ENCODE data around the gene P3H2.

The P3H2 gene

DNA sequence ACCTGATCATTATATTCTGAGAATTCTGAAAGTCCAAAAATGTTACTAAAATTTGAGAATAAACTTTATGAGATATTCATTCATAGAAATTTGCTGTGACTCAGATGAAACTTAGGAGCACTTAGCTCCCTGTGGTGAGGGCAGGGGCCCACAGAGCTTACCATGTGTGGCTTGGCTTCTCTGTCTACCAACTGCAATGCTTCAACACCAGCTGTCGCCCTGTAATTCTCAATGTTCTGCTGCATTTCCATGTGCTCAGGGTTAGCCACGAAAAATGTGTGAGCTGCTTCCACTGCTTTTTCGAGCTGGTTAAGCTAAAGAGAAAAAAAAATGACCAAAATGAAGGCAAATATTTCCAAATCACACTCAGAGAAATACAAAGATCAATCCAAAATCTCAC, 125.6 kb downstream of the P3H2 start:
- TF ChIP-seq JUND (IDR thresholded peaks at IDR 0.05; ENCODE audit: low read depth) = no peak
- in situ Hi-C loops (cut with HindIII; ENCODE audit: low pct_unique_long_range_greater_than_20kb, low sequenced_read_pairs) = no loop called here
- no peak for DNase-seq (ENCODE audit: low read depth in 1 of 2, low spot score in 1 of 2)

GRCh38 chr3:189990826-189991225, 129.9 kb downstream of the P3H2 start:
- no peak for DNase-seq (ENCODE audit: low read depth in 1 of 2, low spot score in 1 of 2)
- TF ChIP-seq JUND (IDR thresholded peaks at IDR 0.05; ENCODE audit: low read depth) = no peak
- in situ Hi-C loops (cut with HindIII; ENCODE audit: low pct_unique_long_range_greater_than_20kb, low sequenced_read_pairs) = no loop called here

- in situ Hi-C loops (cut with HindIII; ENCODE audit: low pct_unique_long_range_greater_than_20kb, low sequenced_read_pairs) = no loop called here
- no peak for TF ChIP-seq JUND (IDR thresholded peaks at IDR 0.05; ENCODE audit: low read depth)
Measured at GRCh38 chr3:189988854-189989253, 131.8 kb downstream of the P3H2 start.

DNA sequence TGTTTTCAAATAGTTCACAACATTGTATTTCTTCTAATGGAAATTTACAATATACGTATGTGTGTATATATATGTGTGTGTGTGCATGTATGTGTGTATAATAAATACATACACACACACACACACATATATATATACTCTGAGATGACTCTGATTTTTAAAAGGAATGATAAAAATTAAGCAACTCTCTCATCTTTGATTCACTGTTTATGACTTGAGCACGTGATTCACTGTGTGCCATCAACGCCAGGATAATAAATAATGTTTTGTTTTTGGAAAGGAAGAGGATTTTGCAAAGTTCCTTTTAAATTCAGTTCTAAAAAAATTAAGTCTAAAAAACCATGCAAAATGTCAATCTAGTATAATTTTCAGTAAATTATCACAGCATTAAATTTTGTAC, 132.4 kb downstream of the P3H2 start:
- in situ Hi-C loops (cut with HindIII; ENCODE audit: low pct_unique_long_range_greater_than_20kb, low sequenced_read_pairs) = no loop called here
- TF ChIP-seq JUND (IDR thresholded peaks at IDR 0.05; ENCODE audit: low read depth) = no peak
- no peak for DNase-seq (ENCODE audit: low read depth in 1 of 2, low spot score in 1 of 2)

More at GRCh38 chr3:189988854-189989253, 131.8 kb downstream of the P3H2 start:
- peak in 1 of 2 experiments; percentile 68 for DNase-seq (ENCODE audit: low read depth in 1 of 2, low spot score in 1 of 2)

DNA sequence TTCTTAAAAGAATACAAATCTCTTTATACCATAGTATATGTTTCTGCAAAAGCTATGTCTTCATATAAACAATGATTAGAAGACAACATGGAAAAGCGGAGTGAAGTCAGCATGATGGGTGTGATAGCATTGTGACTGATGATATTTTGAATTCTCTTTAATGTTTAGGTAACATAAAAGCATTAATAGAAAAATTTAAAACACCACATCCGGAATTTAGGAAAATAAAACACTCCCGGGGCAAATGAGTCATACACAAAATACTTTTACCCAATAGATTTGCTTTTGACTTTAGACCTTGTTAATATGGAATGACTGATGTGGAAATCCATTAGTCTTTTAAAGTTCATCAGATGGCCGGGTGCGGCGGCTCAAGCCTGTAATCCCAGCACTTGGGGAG, 134.7 kb downstream of the P3H2 start:
- no peak for TF ChIP-seq JUND (IDR thresholded peaks at IDR 0.05; ENCODE audit: low read depth)
- DNase-seq (ENCODE audit: low read depth in 1 of 2, low spot score in 1 of 2) = no peak
- in situ Hi-C loops (cut with HindIII; ENCODE audit: low pct_unique_long_range_greater_than_20kb, low sequenced_read_pairs) = no loop called here

GRCh38 chr3:189983612-189984011, 137.1 kb downstream of the P3H2 start:
- in situ Hi-C loops (cut with HindIII; ENCODE audit: low pct_unique_long_range_greater_than_20kb, low sequenced_read_pairs) = no loop called here
- DNase-seq (ENCODE audit: low read depth in 1 of 2, low spot score in 1 of 2) = no peak
- no peak for TF ChIP-seq JUND (IDR thresholded peaks at IDR 0.05; ENCODE audit: low read depth)

GRCh38 chr3:189982321-189982945, 138.3 kb downstream of the P3H2 start:
- in situ Hi-C loops (cut with HindIII; ENCODE audit: low pct_unique_long_range_greater_than_20kb, low sequenced_read_pairs) = no loop called here

DNA sequence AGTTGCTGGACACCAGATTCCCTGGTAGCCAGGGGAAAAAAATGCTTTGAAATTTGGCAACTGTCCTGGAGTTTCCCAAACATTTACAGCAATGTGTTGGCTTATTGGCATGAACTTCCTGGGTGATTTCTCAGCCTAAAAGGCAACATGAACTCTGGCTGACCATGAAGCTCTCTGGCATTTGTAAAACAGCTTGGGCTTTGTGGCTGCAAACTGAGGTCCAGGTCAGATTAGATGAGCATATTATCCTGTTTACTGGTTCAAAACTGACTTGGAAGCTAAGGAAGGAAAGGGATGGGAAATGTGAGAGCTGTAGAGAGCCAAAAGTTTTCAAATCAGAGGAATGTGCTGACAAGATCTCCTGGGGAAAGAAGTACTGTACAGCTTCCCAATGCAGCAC, 139.0 kb downstream of the P3H2 start:
- no peak for TF ChIP-seq JUND (IDR thresholded peaks at IDR 0.05; ENCODE audit: low read depth)

More at GRCh38 chr3:189982321-189982945, 138.3 kb downstream of the P3H2 start:
- no peak for TF ChIP-seq JUND (IDR thresholded peaks at IDR 0.05; ENCODE audit: low read depth)
- no peak for DNase-seq (ENCODE audit: low read depth in 1 of 2, low spot score in 1 of 2)

GRCh38 chr3:189978753-189979152, 141.9 kb downstream of the P3H2 start:
- DNase-seq (ENCODE audit: low read depth in 1 of 2, low spot score in 1 of 2) = no peak
- in situ Hi-C loops (cut with HindIII; ENCODE audit: low pct_unique_long_range_greater_than_20kb, low sequenced_read_pairs) = no loop called here
- no peak for TF ChIP-seq JUND (IDR thresholded peaks at IDR 0.05; ENCODE audit: low read depth)

More for the DNA sequence above, 139.0 kb downstream of the P3H2 start:
- in situ Hi-C loops (cut with HindIII; ENCODE audit: low pct_unique_long_range_greater_than_20kb, low sequenced_read_pairs) = no loop called here
- DNase-seq (ENCODE audit: low read depth in 1 of 2, low spot score in 1 of 2) = peak in 1 of 2 experiments; percentile 68

GRCh38 chr3:189977174-189977573, 143.5 kb downstream of the P3H2 start:
- no peak for DNase-seq (ENCODE audit: low read depth in 1 of 2, low spot score in 1 of 2)
- in situ Hi-C loops (cut with HindIII; ENCODE audit: low pct_unique_long_range_greater_than_20kb, low sequenced_read_pairs) = no loop called here
- TF ChIP-seq JUND (IDR thresholded peaks at IDR 0.05; ENCODE audit: low read depth) = no peak

DNA sequence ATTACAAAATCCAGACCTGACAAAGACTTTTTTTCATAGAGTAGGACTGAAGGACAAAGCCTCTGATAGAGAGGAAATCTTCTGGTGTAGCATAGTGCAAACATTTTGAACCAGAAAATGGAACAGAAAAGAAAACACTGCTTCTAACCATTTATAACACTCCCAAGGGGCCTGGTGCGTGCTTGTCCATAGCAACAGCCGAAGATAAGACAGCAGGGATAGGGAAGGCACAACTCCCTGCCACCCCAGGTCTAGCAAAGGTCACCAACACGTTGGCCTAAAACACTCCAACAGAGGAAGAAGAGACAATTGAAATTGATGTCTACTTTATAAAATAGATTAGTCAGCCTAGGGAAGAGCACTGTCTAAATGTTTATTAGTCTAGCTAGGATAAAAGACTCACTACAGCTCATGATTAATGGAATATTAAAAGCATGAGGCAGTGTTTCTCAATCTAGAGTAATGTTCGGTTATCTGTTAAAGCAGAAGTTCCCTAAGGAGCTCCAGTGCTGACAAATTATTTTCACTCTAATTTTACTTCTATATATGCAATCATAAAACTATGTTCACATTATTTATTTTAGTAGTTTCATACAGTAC, 145.2 kb downstream of the P3H2 start:
- no peak for DNase-seq (ENCODE audit: low read depth in 1 of 2, low spot score in 1 of 2)
- in situ Hi-C loops (cut with HindIII; ENCODE audit: low pct_unique_long_range_greater_than_20kb, low sequenced_read_pairs) = no loop called here
- TF ChIP-seq JUND (IDR thresholded peaks at IDR 0.05; ENCODE audit: low read depth) = no peak

- DNase-seq (ENCODE audit: low read depth in 1 of 2, low spot score in 1 of 2) = no peak
- TF ChIP-seq JUND (IDR thresholded peaks at IDR 0.05; ENCODE audit: low read depth) = no peak
- in situ Hi-C loops (cut with HindIII; ENCODE audit: low pct_unique_long_range_greater_than_20kb, low sequenced_read_pairs) = loop anchor here (25.0 kb wide), 1 partner anchor 713 kb away; no protein-coding TSS in a partner anchor
Measured at GRCh38 chr3:189974359-189974758, 146.3 kb downstream of the P3H2 start.

DNA sequence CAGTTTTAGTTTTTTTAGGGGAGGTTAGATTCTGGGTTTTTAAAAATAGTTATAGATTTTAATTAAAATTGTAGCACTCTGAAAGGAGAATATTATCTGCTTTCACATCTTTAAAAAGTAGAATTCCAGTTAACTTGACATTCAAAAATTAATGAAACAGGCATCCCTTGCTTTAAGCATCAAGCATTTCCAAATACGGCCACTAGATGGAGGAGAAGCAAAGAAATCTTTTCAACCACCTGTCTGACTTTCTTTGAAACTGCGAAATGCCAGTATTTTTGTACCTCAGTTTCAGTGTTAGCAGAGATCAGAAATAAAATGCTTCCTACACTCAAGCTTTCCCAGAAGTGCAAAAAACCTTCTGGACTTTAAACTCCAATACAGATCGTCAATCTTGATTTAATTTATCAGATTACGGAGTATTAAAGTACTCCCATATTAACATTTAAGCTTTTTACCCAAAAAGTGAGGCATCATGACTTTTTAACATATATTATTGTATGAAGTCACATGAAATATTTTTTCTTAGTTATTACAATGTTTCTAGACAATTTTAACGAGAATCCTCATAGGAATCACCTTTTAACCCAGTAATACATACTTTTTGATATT, 153.3 kb downstream of the P3H2 start:
- TF ChIP-seq JUND (IDR thresholded peaks at IDR 0.05; ENCODE audit: low read depth) = no peak
- peak in 1 of 2 experiments; percentile 82 for DNase-seq (ENCODE audit: low read depth in 1 of 2, low spot score in 1 of 2)
- in situ Hi-C loops (cut with HindIII; ENCODE audit: low pct_unique_long_range_greater_than_20kb, low sequenced_read_pairs) = loop anchor here (25.0 kb wide), 1 partner anchor 720 kb away; no protein-coding TSS in a partner anchor
